ENCODE results near the gene POU2F3. TPM values are rescaled to one million over a fixed set of nuclear protein-coding genes. Genes with fewer than 3 reads are reported as not detected.

Gene POU2F3
- total and polyA plus RNA-seq, 9 donors = 0.10 to 3.1 (median 0.55) TPM

DNA sequence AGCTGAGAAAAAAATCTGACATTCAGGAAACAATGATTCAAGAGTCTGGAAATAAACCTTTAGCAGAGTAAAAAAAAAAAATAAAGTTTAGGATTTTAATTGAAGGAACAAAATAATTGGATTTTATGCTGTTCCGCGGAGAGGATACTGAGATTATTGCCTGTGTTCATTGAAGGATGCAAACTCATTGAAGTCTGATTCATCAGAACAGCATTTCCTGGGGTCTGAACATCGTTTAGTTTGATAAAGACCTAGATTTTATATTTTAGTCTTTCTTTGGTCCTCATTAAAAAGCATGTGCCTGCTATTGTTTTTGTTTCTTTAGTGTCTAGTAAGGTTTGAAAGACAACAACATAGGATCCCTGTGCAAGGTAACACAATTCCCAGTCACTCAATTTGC, 89.6 kb downstream of the POU2F3 start:
- 100% methylated on average over 2 of the region's 3 CpGs for WGBS (ENCODE audit: insufficient coverage)
- Histone ChIP-seq H3K9me3 (replicated peaks; ENCODE audit: control insufficient read depth, low read depth, low read length) (no peaks in the 10 kb centered on the region), H3K27me3 (ENCODE audit: control insufficient read depth, insufficient read depth, low read length) (no peaks in the 10 kb centered on the region), H3K4me3 (ENCODE audit: low read length) (no peak overlapping the region), H3K27ac (ENCODE audit: low read length) (no peak overlapping the region), H3K36me3 (ENCODE audit: control insufficient read depth, insufficient read depth, low read length) (peaks cover 9% of the 10 kb centered on the region), H3K4me1 (ENCODE audit: control insufficient read depth, insufficient read depth, low read length) (peaks cover 21% of the 10 kb centered on the region)
- DNase-seq = no peak

DNA sequence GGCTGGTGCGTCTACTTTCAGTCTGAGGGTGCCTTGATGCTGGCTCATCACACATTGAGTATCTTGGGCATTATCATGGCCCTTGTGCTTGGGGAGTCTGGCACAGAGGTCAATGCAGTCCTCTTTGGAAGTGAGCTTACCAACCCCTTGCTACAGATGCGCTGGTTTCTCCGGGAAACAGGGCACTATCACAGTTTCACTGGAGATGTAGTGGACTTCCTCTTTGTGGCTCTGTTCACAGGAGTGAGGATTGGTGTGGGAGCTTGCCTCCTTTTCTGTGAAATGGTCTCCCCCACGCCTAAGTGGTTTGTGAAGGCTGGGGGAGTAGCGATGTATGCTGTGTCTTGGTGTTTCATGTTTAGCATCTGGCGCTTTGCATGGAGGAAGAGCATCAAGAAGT, 90.1 kb downstream of the POU2F3 start:
- no peaks in the 10 kb centered on the region for H3K9me3 ChIP-seq (replicated peaks; ENCODE audit: control insufficient read depth, low read depth, low read length)
- WGBS (ENCODE audit: insufficient coverage) = 95% methylated on average over 6 of the region's 6 CpGs
- no peak overlapping the region for H3K4me3 ChIP-seq (ENCODE audit: low read length)
- peaks cover 9% of the 10 kb centered on the region for H3K36me3 ChIP-seq (ENCODE audit: control insufficient read depth, insufficient read depth, low read length)
- no peaks in the 10 kb centered on the region for H3K27me3 ChIP-seq (ENCODE audit: control insufficient read depth, insufficient read depth, low read length)
- DNase-seq = no peak
- H3K4me1 ChIP-seq (ENCODE audit: control insufficient read depth, insufficient read depth, low read length) = peaks cover 17% of the 10 kb centered on the region
- no peak overlapping the region for H3K27ac ChIP-seq (ENCODE audit: low read length)

DNA sequence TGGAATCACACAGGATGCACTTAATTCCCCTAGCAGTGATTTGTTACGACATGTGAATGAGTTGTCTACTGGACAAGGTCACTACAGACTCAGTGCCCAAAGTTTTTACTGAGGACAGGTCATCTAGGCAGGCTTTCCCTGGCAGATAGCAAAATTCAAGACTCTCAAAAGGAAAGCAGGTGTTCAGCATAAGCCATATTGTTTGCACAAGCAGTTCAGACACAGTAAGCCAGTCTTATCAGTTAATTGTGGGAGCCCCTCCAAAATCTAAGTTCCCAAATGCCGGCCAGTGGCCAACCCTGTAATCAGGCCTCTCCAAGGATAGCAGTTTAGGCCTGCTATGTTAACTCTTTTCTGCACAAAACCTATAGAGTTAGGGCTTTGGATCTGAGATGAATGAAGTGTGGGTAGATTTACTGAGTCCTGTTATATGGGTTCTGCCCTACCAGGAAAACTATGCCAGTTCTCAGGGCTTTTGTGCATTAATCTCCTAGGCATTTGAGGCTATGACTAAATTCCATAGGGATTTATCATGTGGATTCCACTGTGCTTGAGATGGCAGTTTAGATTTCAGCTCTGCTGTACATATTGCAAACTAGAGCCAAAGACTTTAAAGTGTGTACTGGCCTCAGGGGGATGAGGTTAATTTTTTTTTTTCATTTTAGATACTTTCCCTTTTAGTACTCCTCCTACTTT, 91.5 kb downstream of the POU2F3 start:
- Histone ChIP-seq H3K9me3 (replicated peaks; ENCODE audit: control insufficient read depth, low read depth, low read length) (no peaks in the 10 kb centered on the region), H3K36me3 (ENCODE audit: control insufficient read depth, insufficient read depth, low read length) (peaks cover 9% of the 10 kb centered on the region), H3K4me3 (ENCODE audit: low read length) (no peak overlapping the region), H3K4me1 (ENCODE audit: control insufficient read depth, insufficient read depth, low read length) (peaks cover 10% of the 10 kb centered on the region), H3K27ac (ENCODE audit: low read length) (no peak overlapping the region), H3K27me3 (ENCODE audit: control insufficient read depth, insufficient read depth, low read length) (no peaks in the 10 kb centered on the region)
- peak; percentile 37 for DNase-seq
- 38% methylated on average over 1 of the region's 2 CpGs for WGBS (ENCODE audit: insufficient coverage)

GRCh38 chr11:120332822-120333716, 93.1 kb downstream of the POU2F3 start:
- Histone ChIP-seq H3K4me3 (ENCODE audit: low read length) (no peak overlapping the region), H3K27me3 (ENCODE audit: control insufficient read depth, insufficient read depth, low read length) (peaks cover 2% of the 10 kb centered on the region), H3K36me3 (ENCODE audit: control insufficient read depth, insufficient read depth, low read length) (peaks cover 7% of the 10 kb centered on the region), H3K9me3 (replicated peaks; ENCODE audit: control insufficient read depth, low read depth, low read length) (no peaks in the 10 kb centered on the region), H3K27ac (ENCODE audit: low read length) (no peak overlapping the region), H3K4me1 (ENCODE audit: control insufficient read depth, insufficient read depth, low read length) (peaks cover 10% of the 10 kb centered on the region)
- no CpG with 5 or more reads among the region's 5 CpGs for WGBS (ENCODE audit: insufficient coverage)
- DNase-seq = no peak

- peaks cover 7% of the 10 kb centered on the region for H3K36me3 ChIP-seq (ENCODE audit: control insufficient read depth, insufficient read depth, low read length)
- WGBS (ENCODE audit: insufficient coverage) = 80% methylated on average over 1 of the region's 1 CpG
- DNase-seq = no peak
- H3K27me3 ChIP-seq (ENCODE audit: control insufficient read depth, insufficient read depth, low read length) = peaks cover 2% of the 10 kb centered on the region
- H3K4me1 ChIP-seq (ENCODE audit: control insufficient read depth, insufficient read depth, low read length) = peaks cover 10% of the 10 kb centered on the region
- no peak overlapping the region for H3K4me3 ChIP-seq (ENCODE audit: low read length)
- H3K9me3 ChIP-seq (replicated peaks; ENCODE audit: control insufficient read depth, low read depth, low read length) = no peaks in the 10 kb centered on the region
- H3K27ac ChIP-seq (ENCODE audit: low read length) = no peak overlapping the region
These were observed 93.9 kb downstream of the POU2F3 start for GRCh38 chr11:120333801-120334200.

- Histone ChIP-seq H3K27me3 (ENCODE audit: control insufficient read depth, insufficient read depth, low read length) (peaks cover 2% of the 10 kb centered on the region), H3K4me1 (ENCODE audit: control insufficient read depth, insufficient read depth, low read length) (peaks cover 10% of the 10 kb centered on the region), H3K4me3 (ENCODE audit: low read length) (no peak overlapping the region), H3K9me3 (replicated peaks; ENCODE audit: control insufficient read depth, low read depth, low read length) (no peaks in the 10 kb centered on the region), H3K36me3 (ENCODE audit: control insufficient read depth, insufficient read depth, low read length) (peaks cover 7% of the 10 kb centered on the region), H3K27ac (ENCODE audit: low read length) (no peak overlapping the region)
- no peak for DNase-seq
- no CpG with 5 or more reads among the region's 1 CpG for WGBS (ENCODE audit: insufficient coverage)
These were observed 94.4 kb downstream of the POU2F3 start for GRCh38 chr11:120334332-120334731.

- peaks cover 13% of the 10 kb centered on the region for H3K4me1 ChIP-seq (ENCODE audit: control insufficient read depth, insufficient read depth, low read length)
- WGBS (ENCODE audit: insufficient coverage) = 0% methylated on average over 2 of the region's 8 CpGs
- H3K27ac ChIP-seq (ENCODE audit: low read length) = peak overlapping the region; percentile 98
- H3K36me3 ChIP-seq (ENCODE audit: control insufficient read depth, insufficient read depth, low read length) = peaks cover 4% of the 10 kb centered on the region
- no peaks in the 10 kb centered on the region for H3K9me3 ChIP-seq (replicated peaks; ENCODE audit: control insufficient read depth, low read depth, low read length)
- DNase-seq = peak; percentile 95
- peak overlapping the region; percentile 89 for H3K4me3 ChIP-seq (ENCODE audit: low read length)
- H3K27me3 ChIP-seq (ENCODE audit: control insufficient read depth, insufficient read depth, low read length) = peaks cover 2% of the 10 kb centered on the region
These were observed 95.0 kb downstream of the POU2F3 start for GRCh38 chr11:120334894-120335462.

GRCh38 chr11:120335556-120335907, 95.6 kb downstream of the POU2F3 start:
- 0% methylated on average over 7 of the region's 19 CpGs for WGBS (ENCODE audit: insufficient coverage)
- Histone ChIP-seq H3K27ac (ENCODE audit: low read length) (peak overlapping the region; percentile 98), H3K4me3 (ENCODE audit: low read length) (peak overlapping the region; percentile 89), H3K4me1 (ENCODE audit: control insufficient read depth, insufficient read depth, low read length) (peaks cover 13% of the 10 kb centered on the region), H3K9me3 (replicated peaks; ENCODE audit: control insufficient read depth, low read depth, low read length) (no peaks in the 10 kb centered on the region), H3K27me3 (ENCODE audit: control insufficient read depth, insufficient read depth, low read length) (peaks cover 2% of the 10 kb centered on the region), H3K36me3 (ENCODE audit: control insufficient read depth, insufficient read depth, low read length) (no peaks in the 10 kb centered on the region)
- DNase-seq = peak; percentile 74

- under 1% methylated on average over 92 of the region's 92 CpGs for WGBS (ENCODE audit: insufficient coverage)
These were observed 96.1 kb downstream of the POU2F3 start, which contains the start of gene ARHGEF12 for GRCh38 chr11:120335908-120336640. ARHGEF12 (plus strand) TSS chr11:120336413; CDS start chr11:120337244, 831 bp downstream.

More at GRCh38 chr11:120335908-120336640, 96.1 kb downstream of the POU2F3 start, which contains the start of gene ARHGEF12:
- Histone ChIP-seq H3K36me3 (ENCODE audit: control insufficient read depth, insufficient read depth, low read length) (no peaks in the 10 kb centered on the region), H3K4me1 (ENCODE audit: control insufficient read depth, insufficient read depth, low read length) (peaks cover 11% of the 10 kb centered on the region), H3K27ac (ENCODE audit: low read length) (peak within 1 kb of the TSS; percentile 98), H3K9me3 (replicated peaks; ENCODE audit: control insufficient read depth, low read depth, low read length) (no peaks in the 10 kb centered on the region), H3K4me3 (ENCODE audit: low read length) (peak within 1 kb of the TSS; percentile 90), H3K27me3 (ENCODE audit: control insufficient read depth, insufficient read depth, low read length) (peaks cover 2% of the 10 kb centered on the region)
- DNase-seq = peak; percentile 99
